Measurements from ENCODE around the gene KIAA0232.

GRCh38 chr4:6764976-6765620 is 17.4 kb upstream of the KIAA0232 start:
- TF ChIP-seq CTCF (IDR thresholded peaks at IDR 0.05), result no peak
- TF ChIP-seq POLR2AphosphoS5 (IDR thresholded peaks at IDR 0.05), result no peak

Data from suprapubic skin (tissue), 3 donors.